Measurements from ENCODE around the gene SLC43A3.

DNA sequence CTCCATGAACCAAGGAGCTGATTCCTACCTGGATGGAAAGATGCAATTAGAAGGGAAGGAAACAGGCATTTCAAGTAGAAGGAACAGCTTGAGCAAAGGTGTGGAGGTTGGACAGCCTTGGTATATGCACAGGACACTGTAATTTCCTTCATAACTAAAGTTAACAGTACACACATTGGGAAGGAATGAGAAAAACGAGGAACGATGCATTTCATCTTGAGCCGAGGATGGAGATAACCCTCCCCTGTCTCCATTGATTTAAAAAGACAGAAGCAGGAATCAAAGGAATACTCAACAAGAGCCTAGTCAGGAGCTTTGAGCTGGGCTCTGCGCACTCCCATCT, 34.2 kb downstream of the SLC43A3 start:
- TF ChIP-seq EZH2phosphoT487 (IDR thresholded peaks at IDR 0.05; ENCODE audit: insufficient read depth, low read depth) (no peak), EZH2 (IDR thresholded peaks at IDR 0.05; ENCODE audit: insufficient read depth, poor library complexity, severe bottlenecking) (no peak)
